Neural cell (in vitro differentiated cells): ENCODE results near the gene TMEM238L. TPM values are rescaled to one million over a fixed set of nuclear protein-coding genes. Genes with fewer than 3 reads are reported as not detected.

Experiments used
- H2AFZ ChIP-seq: fragments of 200-600, 300-800 bp; sonication (generic), shearing (Covaris generic); 2 replicates; pipeline ENCODE4 v1.6.0; 2014; ENCODE audit warnings: low read depth, mild to moderate bottlenecking, antibody characterized with exemption, low read length, moderate library complexity
- H3F3A ChIP-seq: fragments of 200-600 bp; shearing (Covaris generic); 2 replicates; pipeline ENCODE4 v1.6.1; 2016; ENCODE audit warnings: mild to moderate bottlenecking, moderate library complexity, mixed read lengths, antibody characterized with exemption, low read length; ENCODE audit not compliant: insufficient read depth, poor library complexity, severe bottlenecking
- H3K27ac ChIP-seq: fragments of 200-600, 300-800 bp; sonication (generic), shearing (Covaris generic); 2 replicates; pipeline ENCODE4 v1.5.1; 2014; ENCODE audit warnings: mild to moderate bottlenecking, low read length, moderate library complexity
- H3K27me3 ChIP-seq: fragments of 300-800, 200-600 bp; sonication (generic), shearing (Covaris generic); 2 replicates; pipeline ENCODE4 v1.6.0; 2014; ENCODE audit warnings: mild to moderate bottlenecking, low read depth, low read length, moderate library complexity; ENCODE audit not compliant: insufficient read depth
- H3K36me3 ChIP-seq: fragments of 300-800, 200-600 bp; sonication (generic), shearing (Covaris generic); 2 replicates; pipeline ENCODE4 v1.5.1; 2014; ENCODE audit warnings: mild to moderate bottlenecking, antibody characterized with exemption, low read length, moderate library complexity; ENCODE audit not compliant: insufficient read depth
- H3K4me2 ChIP-seq: fragments of 300-800, 200-600 bp; sonication (generic), shearing (Covaris generic); 2 replicates; pipeline ENCODE4 v1.6.0; 2014; ENCODE audit warnings: mild to moderate bottlenecking, low read length
- H3K4me3 ChIP-seq: fragments of 300-800, 200-600 bp; sonication (generic), shearing (Covaris generic); 2 replicates; pipeline ENCODE4 v1.5.1; 2014; ENCODE audit warnings: mild to moderate bottlenecking, low read length, moderate library complexity
- H3K79me2 ChIP-seq: fragments of 200-600 bp; shearing (Covaris generic); replicated peaks from 2 replicates; pipeline ENCODE4 v1.6.0; 2014; ENCODE audit warnings: mild to moderate bottlenecking, low read length, moderate library complexity; ENCODE audit not compliant: insufficient read depth
- H3K9ac ChIP-seq: fragments of 300-800, 200-600 bp; sonication (generic), shearing (Covaris generic); 2 replicates; pipeline ENCODE4 v1.6.1; 2016; ENCODE audit warnings: mild to moderate bottlenecking, low read length, mixed read lengths
- H3K9me2 ChIP-seq: fragments of 200-600 bp; shearing (Covaris generic); 2 replicates; pipeline ENCODE4 v1.6.1; 2016; ENCODE audit warnings: mild to moderate bottlenecking, low read length, mixed read lengths; ENCODE audit not compliant: insufficient read depth
- H3K9me3 ChIP-seq: fragments of 200-600, 300-800 bp; sonication (generic), shearing (Covaris generic); 2 replicates; pipeline ENCODE4 v1.6.1; 2016; ENCODE audit warnings: mild to moderate bottlenecking, mixed run types, low read length, moderate library complexity, mixed read lengths
- H4K20me1 ChIP-seq: fragments of 200-600 bp; shearing (Covaris generic); 2 replicates; pipeline ENCODE4 v1.6.1; 2016; ENCODE audit warnings: mild to moderate bottlenecking, mixed run types; ENCODE audit not compliant: insufficient read depth
- EP300 ChIP-seq: fragments of 450-650 bp; conservative IDR thresholded peaks from 2 replicates; pipeline ENCODE4 v1.6.1; 2014; ENCODE audit warnings: antibody characterized with exemption, mild to moderate bottlenecking, moderate library complexity; ENCODE audit not compliant: poor library complexity, severe bottlenecking
- EZH2 ChIP-seq: fragments of 200-600, 300-800 bp; shearing (Covaris generic), sonication (generic); IDR thresholded peaks from 2 replicates; pipeline ENCODE4 v1.6.1; 2014; ENCODE audit warnings: antibody characterized with exemption, low read length, borderline replicate concordance, mild to moderate bottlenecking; ENCODE audit not compliant: insufficient read depth, poor library complexity, severe bottlenecking
- MXI1 ChIP-seq: fragments of 450-650 bp; conservative IDR thresholded peaks from 2 replicates; pipeline ENCODE4 v1.6.1; 2014; ENCODE audit warnings: antibody characterized with exemption, mild to moderate bottlenecking; ENCODE audit not compliant: poor library complexity, severe bottlenecking
- POLR2AphosphoS5 ChIP-seq: IDR thresholded peaks from 2 replicates; pipeline ENCODE4 v1.6.1; 2012
- RAD21 ChIP-seq: fragments of 450-650 bp; conservative IDR thresholded peaks from 2 replicates; pipeline ENCODE4 v1.6.1; 2014; ENCODE audit warnings: antibody characterized with exemption, mild to moderate bottlenecking, moderate library complexity
- SMC3 ChIP-seq: fragments of 450-650 bp; conservative IDR thresholded peaks from 2 replicates; pipeline ENCODE4 v1.6.1; 2014; ENCODE audit warnings: antibody characterized with exemption, mild to moderate bottlenecking, moderate library complexity; ENCODE audit not compliant: poor library complexity
- TAF1 ChIP-seq: IDR thresholded peaks from 2 replicates; pipeline ENCODE4 v1.6.1; 2012; ENCODE audit warnings: low read depth
- polyA plus RNA-seq: library from polyadenylated mRNA; depleted of rRNA; stranded (reverse); fragments of >200 nt; gene quantifications from 2 replicates; pipeline ENCODE4 v1.2.3, GENCODE V29; 2014
- small RNA-seq, 3 experiments: library from RNA; depleted of rRNA; stranded (forward); fragments of <200 nt; gene quantifications; one replicate each; pipeline ENCODE3, GENCODE V24; 2012
- TF ChIP-seq, protein P1 (sequence below): IDR thresholded peaks from 2 replicates; pipeline ENCODE4 v1.6.1; 2012; ENCODE audit warnings: borderline replicate concordance
- TF ChIP-seq, protein P2 (sequence below): fragments of 450-650 bp; IDR thresholded peaks from 2 replicates; pipeline ENCODE4 v1.5.1; 2014; ENCODE audit warnings: antibody characterized with exemption, mild to moderate bottlenecking, moderate library complexity; ENCODE audit not compliant: poor library complexity, severe bottlenecking

TMEM238L gene
- polyA plus RNA-seq, 1 donor from 2014 or later = not detected

DNA sequence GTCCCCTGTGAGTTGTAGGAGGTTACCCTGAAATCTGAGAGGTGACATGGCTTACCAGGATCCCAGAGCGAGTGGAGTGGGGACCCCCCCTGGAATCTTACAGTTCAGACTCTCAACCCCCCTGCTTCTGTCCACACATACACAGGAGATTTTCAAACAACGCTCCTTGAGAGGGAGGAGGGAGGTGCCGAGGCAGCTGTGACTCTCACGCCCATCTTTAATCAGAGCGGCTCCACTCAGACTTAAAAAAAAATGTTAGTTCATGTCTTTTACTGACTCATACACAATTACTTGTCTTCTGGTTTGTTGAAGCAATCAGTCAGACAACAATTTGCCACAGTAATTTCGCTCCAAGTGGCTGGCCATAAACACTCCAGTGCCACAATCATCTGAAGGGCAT is 58.7 kb downstream of the TMEM238L start:
- TF ChIP-seq TAF1 (no peak), EZH2 (no peak), POLR2AphosphoS5 (no peak), EP300 (no peak), SMC3 (no peak), RAD21 (no peak), MXI1 (no peak)
- TF ChIP-seq, protein P1, sequence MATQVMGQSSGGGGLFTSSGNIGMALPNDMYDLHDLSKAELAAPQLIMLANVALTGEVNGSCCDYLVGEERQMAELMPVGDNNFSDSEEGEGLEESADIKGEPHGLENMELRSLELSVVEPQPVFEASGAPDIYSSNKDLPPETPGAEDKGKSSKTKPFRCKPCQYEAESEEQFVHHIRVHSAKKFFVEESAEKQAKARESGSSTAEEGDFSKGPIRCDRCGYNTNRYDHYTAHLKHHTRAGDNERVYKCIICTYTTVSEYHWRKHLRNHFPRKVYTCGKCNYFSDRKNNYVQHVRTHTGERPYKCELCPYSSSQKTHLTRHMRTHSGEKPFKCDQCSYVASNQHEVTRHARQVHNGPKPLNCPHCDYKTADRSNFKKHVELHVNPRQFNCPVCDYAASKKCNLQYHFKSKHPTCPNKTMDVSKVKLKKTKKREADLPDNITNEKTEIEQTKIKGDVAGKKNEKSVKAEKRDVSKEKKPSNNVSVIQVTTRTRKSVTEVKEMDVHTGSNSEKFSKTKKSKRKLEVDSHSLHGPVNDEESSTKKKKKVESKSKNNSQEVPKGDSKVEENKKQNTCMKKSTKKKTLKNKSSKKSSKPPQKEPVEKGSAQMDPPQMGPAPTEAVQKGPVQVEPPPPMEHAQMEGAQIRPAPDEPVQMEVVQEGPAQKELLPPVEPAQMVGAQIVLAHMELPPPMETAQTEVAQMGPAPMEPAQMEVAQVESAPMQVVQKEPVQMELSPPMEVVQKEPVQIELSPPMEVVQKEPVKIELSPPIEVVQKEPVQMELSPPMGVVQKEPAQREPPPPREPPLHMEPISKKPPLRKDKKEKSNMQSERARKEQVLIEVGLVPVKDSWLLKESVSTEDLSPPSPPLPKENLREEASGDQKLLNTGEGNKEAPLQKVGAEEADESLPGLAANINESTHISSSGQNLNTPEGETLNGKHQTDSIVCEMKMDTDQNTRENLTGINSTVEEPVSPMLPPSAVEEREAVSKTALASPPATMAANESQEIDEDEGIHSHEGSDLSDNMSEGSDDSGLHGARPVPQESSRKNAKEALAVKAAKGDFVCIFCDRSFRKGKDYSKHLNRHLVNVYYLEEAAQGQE = no peak
- TF ChIP-seq, protein P2, sequence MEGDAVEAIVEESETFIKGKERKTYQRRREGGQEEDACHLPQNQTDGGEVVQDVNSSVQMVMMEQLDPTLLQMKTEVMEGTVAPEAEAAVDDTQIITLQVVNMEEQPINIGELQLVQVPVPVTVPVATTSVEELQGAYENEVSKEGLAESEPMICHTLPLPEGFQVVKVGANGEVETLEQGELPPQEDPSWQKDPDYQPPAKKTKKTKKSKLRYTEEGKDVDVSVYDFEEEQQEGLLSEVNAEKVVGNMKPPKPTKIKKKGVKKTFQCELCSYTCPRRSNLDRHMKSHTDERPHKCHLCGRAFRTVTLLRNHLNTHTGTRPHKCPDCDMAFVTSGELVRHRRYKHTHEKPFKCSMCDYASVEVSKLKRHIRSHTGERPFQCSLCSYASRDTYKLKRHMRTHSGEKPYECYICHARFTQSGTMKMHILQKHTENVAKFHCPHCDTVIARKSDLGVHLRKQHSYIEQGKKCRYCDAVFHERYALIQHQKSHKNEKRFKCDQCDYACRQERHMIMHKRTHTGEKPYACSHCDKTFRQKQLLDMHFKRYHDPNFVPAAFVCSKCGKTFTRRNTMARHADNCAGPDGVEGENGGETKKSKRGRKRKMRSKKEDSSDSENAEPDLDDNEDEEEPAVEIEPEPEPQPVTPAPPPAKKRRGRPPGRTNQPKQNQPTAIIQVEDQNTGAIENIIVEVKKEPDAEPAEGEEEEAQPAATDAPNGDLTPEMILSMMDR = no peak
- H3K4me3 ChIP-seq = no peak overlapping the region
- no peaks in the 10 kb centered on the region for H3K36me3 ChIP-seq
- no peak overlapping the region for H3K4me2 ChIP-seq
- H3K27ac ChIP-seq = no peak overlapping the region
- H3K9me2 ChIP-seq = no peaks in the 10 kb centered on the region
- H3K9ac ChIP-seq = no peak overlapping the region
- H3K9me3 ChIP-seq = no peaks in the 10 kb centered on the region
- no peaks in the 10 kb centered on the region for H3K27me3 ChIP-seq
- no peak overlapping the region for H2AFZ ChIP-seq
- no peaks in the 10 kb centered on the region for H4K20me1 ChIP-seq
- no peaks in the 10 kb centered on the region for H3F3A ChIP-seq
- no peaks in the 10 kb centered on the region for H3K79me2 ChIP-seq

Small RNA genes within 50 kb of the gene (small RNA-seq; reads per million reads assigned to genes)
- gene AC015908.2 (0 to 0.08 (median 0.03) reads per million in 3 experiments), gene TMEM238L (0 reads per million in 3 experiments)

Other genes with a start within 250 kb of the TMEM238L start
- 0.74 and 3.2 TPM in 2 replicates for gene MYH3, start 146.8 kb downstream of the TMEM238L start, polyA plus RNA-seq
- gene SCO1, start 106.6 kb downstream of the TMEM238L start, polyA plus RNA-seq = 24.1 and 28.8 TPM in 2 replicates
- 19.2 and 22.3 TPM in 2 replicates for gene ADPRM, start 106.5 kb downstream of the TMEM238L start, polyA plus RNA-seq
- 0.08 TPM in 1 of 2 replicates, not detected in the other for gene TMEM220, start 74.1 kb downstream of the TMEM238L start, polyA plus RNA-seq
- 0.06 TPM in 1 of 2 replicates, not detected in the other for gene PIRT, start 34.0 kb upstream of the TMEM238L start, polyA plus RNA-seq